Peyer's patch (tissue), 4 donors: ENCODE measurements around the gene PSPC1.

ENCODE experiments used
- CTCF ChIP-seq, 6 experiments: fragments of 450-650 bp in 4 of 6; fragments of 200-600 bp in 2 of 6; sonication (generic) in 1 of 6; IDR thresholded peaks; one replicate each; pipeline ENCODE4 v1.5.1; 2017 to 2019; ENCODE audit warnings: antibody characterized with exemption in 6 of 6, mild to moderate bottlenecking in 3 of 6, moderate library complexity in 1 of 6
- POLR2A ChIP-seq, 2 donors: fragments of 450-650 bp; IDR thresholded peaks; one replicate each; pipeline ENCODE4 v1.5.1; 2017; ENCODE audit warnings: antibody characterized with exemption in 2 of 2, mild to moderate bottlenecking in 2 of 2, moderate library complexity in 2 of 2

GRCh38 chr13:19817510-19818158 lies 34.9 kb upstream of the PSPC1 start:
- TF ChIP-seq CTCF (IDR thresholded peaks at IDR 0.05) (no peak), POLR2A (IDR thresholded peaks at IDR 0.05) (no peak)
